ENCODE measurements around the gene CSAG3.
"Not testable (repeated sequence)": the region's sequence is repeated elsewhere in the genome, so short reads cannot be mapped to it uniquely, and the experiment has no call there.

- TF ChIP-seq, protein P1, sequence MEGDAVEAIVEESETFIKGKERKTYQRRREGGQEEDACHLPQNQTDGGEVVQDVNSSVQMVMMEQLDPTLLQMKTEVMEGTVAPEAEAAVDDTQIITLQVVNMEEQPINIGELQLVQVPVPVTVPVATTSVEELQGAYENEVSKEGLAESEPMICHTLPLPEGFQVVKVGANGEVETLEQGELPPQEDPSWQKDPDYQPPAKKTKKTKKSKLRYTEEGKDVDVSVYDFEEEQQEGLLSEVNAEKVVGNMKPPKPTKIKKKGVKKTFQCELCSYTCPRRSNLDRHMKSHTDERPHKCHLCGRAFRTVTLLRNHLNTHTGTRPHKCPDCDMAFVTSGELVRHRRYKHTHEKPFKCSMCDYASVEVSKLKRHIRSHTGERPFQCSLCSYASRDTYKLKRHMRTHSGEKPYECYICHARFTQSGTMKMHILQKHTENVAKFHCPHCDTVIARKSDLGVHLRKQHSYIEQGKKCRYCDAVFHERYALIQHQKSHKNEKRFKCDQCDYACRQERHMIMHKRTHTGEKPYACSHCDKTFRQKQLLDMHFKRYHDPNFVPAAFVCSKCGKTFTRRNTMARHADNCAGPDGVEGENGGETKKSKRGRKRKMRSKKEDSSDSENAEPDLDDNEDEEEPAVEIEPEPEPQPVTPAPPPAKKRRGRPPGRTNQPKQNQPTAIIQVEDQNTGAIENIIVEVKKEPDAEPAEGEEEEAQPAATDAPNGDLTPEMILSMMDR (conservative IDR thresholded peaks at IDR 0.05; ENCODE audit: low read length), result not testable (repeated sequence)
- not testable (repeated sequence) for TF ChIP-seq EZH2phosphoT487 (IDR thresholded peaks at IDR 0.05; ENCODE audit: borderline replicate concordance)
Observed at GRCh38 chrX:152713195-152713594, 45.8 kb upstream of the CSAG3 start.
